ENCODE results near the gene SNX32. TPM values are rescaled to one million over a fixed set of nuclear protein-coding genes. Genes with fewer than 3 reads are reported as not detected.
A peak's percentile ranks its signal among the peaks of the same experiment; 100 is the strongest.

Gene SNX32
- total RNA-seq (2014; rRNA removed; shearing (Covaris generic)) = not detected in 2 replicates

DNA sequence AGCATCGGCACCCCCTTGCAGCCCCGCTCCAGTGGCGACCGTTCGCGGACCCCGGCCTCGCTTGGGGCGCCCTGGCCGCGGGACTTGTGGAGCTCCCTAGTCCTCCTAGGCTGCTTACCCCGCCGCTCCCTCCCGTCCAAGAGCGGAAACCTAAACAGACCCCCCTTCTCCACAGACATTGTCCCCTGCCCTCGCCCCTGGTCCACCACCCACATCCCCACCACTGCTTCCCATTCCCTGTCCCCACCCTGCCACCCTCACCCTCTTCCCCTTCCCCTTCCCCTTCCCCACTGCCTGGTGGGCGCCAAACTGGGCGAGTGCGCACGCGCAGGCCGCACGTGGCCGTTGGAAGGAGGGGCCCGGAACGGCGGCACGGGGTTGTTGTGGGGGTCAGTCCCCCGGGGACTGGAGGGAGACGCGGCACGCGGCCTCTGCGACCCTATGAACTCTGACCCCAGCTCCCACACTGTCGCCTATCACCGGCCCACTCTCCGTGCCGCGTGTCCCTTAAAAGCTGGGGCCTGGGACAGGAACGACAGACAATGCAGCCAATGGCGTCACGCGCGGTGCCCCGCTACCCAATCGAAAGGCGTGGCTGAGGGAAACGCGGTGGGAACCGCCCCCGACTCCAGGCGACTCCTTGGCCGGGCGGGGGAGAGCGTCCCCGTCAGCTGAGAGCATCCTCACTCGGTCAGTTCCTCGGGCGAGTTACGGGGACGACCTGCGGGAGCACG is at the start of gene SNX32:
TSS of gene SNX32 (plus strand) at position 667 of the 734 bp plus-strand sequence. CDS start 103 bp downstream, outside the sequence.
- DNase-seq (ENCODE audit: low spot score) = no peak

DNA sequence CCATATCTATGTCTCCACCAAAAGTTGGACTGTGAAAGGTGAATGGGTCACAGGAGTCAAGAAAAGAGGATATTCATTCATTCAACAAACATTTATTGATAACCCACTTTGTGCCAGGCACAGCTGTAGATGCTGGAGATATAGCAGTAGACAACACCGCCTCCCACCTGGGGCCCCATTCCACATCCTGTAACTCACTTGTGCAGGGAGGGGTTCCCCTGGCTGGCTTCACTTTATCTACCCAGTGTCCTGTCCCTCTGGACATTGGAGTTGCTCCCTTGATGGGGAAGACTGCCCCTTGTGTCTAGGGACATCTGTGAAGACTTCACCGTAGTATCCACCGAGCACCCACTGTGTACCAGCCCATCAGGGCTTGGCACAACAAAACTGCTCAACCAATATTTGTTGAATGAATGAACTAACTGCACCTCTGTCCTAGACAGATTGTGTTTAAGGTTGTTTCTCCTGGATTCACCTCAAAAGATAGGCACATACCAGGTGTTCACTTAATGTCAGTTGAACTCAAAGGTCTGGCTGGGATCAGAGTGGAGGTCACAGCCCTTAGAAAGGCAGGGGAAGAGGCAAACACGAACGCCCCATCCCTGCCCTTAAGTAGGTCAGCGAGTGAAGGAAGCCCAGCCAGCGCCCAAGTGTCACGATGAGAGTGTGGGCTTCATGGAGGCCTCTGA is 48.3 kb upstream of the SNX32 start:
- no peak for DNase-seq (ENCODE audit: low spot score)

DNA sequence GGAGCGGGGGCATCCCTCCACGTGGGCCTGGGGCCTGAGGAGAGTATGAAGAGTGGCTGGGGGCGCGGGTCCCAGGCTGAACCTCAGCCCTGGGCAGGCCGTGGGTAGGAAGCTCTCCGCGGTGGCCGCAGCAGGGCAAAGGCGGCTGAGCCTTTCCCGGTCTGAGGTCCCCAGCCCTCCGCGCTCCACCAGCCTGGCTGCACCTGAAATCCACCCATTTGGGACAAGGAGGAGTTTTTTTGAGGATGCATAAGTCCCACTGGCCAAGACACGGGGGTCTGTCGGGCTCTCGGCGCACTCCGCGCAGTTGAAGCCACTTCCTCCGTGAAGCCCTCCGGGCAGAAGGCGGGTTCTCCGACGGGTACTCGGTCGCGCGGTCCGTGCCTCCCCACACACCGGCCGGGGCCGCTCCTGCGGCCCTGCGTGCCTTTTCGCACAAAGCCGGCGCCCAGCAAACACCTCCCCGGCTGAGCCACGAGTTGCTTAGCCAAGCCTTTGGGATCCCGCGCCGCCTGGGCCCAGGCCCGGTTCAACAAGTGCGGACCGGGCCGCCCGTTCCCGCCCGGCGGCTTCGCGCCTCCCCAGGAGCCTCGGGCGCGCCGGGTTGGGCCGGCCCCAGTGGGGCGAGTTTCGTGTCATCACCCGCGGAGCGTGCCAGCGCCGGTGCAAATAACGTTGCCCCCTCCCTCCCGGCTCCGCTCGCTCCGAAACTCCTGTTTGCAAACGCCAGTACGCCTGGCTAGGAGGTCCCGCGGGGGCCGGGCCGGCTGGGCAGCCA is 47.6 kb upstream of the SNX32 start:
- no peak for DNase-seq (ENCODE audit: low spot score)

DNA sequence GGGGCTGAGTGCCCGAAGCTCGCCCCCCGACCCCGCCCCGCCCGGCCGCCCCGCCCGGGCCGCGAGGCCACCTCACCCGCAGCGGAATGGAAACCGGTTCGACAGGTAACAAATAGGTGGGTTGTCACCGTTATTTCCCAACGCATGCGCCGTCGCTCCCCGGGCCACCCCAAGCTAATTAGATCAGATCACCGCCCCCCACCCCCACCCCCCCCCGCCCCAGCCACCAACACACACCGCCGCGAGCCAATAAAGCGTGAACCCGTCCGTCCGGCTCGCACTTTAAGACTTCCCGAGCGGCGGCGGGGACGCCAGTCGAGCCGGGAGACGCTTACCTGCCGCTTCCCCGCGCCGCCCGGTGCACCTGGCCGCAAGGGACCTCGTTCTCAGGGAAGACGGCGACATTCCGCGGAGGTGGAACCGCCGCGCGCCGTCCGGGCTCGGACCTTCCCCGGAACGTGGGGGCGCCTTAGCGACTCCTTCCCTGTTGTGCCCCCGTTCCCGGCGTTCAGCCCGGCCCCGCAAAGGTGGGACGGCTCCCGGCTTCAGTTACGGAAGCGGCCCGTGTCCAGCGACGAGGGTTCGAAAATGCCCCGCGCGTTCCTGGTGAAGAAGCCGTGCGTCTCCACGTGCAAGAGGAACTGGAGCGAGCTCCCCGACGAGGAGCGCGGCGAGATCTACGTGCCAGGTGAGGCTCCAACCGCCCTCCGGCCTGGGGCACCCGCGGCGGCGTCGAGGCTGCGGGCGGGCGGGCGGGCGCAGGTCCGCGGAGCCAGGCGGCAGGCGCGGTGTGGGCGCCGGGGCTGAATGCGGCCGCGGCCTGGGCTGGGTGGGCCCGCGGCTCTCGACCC is 46.8 kb upstream of the SNX32 start, which contains the start of gene OVOL1:
TSS of gene OVOL1 (plus strand) at position 278 of the 851 bp plus-strand sequence. CDS start at position 589, 311 bp downstream.
- peak; percentile 95 for DNase-seq (ENCODE audit: low spot score)

DNA sequence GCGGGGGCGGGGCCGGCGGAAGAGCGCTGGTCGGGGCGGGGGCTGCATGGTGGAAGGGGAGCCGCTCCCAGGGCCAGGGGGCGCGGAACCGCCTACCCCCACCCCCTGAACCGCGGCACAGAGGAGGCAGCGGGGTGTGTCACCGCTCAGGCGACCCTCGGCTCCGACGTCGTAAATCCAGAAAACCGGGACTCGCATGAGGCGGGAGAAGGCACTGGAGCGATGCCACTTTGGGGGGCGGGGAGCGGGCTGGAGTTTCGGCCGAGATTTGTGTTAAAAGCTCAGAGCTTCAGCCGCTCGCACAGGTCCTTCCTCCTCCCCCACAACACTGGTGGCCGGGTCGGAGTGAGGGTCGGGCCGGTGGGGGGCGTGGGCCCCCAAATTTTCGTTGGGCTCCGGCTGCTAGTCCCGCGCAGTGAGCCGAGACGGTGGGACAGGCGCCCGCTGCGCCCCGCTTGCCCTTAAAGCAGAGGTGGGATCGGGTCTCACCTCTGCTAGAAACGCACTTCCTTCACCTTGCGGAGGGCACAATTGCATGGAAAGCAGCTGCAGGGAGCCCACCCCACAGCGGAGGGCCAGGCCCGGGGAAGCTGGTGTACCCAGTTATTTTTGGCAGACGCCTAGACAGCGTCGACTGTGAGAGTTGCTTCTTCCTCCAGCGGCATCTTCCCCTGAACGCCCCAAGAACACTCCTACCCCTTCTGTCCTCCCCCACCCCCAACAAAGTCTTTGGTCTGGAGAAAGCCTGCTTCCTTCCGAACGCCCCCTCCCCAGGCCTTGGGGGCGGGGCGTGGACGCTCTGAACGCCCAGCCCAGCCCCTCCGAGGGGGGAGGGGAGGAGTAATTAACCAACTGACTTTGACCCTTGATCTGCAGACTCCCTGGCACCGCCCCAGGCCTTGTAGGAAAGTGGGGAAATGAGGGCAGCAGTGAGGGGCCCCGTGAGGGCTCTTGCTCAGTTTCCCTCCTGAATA is 45.8 kb upstream of the SNX32 start:
- peak; percentile 46 for DNase-seq (ENCODE audit: low spot score)

DNA sequence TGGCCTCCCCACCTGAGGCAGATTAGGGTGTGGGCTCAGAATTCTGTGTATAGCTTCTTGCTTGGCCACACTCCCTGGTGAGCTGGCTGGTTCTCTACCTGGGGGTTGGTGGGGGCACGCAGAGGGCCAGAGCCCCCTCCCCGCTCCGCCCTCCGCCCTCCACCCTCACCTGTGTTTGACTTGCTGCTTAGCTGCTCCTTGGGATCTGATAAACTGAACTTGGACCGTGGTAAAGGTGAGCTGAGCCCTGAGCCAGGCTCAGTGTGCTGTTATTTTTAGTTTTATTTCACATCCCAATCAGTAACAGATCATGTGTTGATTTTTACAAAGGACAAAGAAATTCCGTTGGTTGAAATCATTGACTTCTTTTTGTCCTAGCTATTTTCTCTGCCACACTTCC is 44.9 kb upstream of the SNX32 start:
- DNase-seq (ENCODE audit: low spot score) = no peak

DNA sequence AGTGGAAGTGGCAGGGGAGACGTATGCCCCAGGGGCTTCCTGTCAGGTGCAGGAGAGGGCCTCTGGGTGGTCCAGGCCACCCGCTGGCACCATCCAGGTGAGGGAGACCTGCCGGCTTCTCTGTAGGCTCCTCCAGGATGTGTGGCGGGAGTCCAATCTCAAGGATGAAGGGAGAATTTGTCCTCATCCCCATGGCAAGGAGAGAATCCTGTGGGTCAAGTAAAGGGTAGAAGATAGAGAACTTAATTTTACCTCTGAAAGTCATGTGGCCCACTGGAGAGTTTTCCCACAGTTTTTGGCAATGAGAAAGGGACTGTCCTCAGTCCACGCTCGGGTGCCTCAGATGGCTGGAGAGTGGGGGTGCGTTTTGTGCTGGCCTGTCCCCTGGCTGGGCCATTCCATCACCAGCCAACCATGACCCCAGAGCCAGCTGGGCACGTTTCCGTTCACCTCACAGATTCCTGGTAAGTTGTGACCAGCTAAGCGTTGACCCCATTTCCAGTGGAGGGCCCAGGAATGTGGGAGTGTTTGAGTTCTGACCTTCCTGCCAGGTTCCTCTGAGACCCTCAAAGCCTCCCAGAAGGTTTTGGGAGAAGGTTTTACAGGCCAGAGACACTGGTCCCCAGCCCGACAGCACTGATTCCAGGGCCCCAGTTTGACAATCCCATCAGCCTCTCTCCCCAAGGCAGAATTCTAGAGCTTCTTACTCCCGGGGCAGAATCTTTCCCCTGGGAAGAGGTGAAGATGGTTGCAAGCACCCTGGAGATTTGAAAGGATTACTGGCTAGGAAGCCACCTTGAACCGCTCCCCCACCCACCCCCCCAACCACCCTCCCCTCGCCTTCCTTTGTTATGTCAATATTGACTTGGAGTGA is 44.3 kb upstream of the SNX32 start:
- no peak for DNase-seq (ENCODE audit: low spot score)

DNA sequence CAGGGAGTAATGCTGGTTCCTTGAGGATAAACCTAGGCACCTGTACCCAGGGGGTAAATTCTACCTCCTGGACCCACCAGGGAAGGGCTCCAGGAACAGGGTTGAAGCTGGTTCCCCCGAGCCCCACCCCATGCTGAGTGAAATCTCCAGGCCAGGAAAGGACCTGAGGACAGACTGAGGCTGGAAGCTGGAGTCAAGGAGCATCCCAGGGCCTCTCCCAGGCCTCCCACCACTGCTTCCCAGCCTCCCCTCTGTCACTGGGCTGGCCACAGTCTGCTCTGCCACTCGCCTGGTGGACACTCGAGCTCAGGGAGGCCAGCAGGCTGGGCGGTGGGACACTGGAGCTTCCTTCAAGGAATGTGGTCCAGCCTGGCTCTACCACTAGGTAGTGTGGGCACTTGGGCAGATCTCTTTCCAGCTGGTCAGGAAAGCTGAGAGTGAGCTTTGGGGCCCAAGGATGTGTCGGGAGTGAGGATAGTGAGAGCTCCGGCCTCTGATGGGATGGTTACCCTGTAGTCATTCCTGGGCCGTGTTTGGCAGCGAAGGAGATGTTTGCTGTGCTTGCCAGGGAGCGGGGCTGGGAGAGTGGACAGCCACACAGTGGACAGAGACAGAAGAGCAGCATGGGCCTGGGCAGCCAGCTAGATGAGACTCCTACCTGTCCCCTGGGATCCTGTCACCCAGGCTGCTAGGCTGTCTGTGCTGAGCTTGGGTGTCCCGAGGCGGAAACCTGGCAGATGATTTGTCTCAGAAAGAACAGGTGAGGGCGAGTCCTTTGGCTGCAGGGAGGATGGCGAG is 43.5 kb upstream of the SNX32 start:
- DNase-seq (ENCODE audit: low spot score) = peak; percentile 52

DNA sequence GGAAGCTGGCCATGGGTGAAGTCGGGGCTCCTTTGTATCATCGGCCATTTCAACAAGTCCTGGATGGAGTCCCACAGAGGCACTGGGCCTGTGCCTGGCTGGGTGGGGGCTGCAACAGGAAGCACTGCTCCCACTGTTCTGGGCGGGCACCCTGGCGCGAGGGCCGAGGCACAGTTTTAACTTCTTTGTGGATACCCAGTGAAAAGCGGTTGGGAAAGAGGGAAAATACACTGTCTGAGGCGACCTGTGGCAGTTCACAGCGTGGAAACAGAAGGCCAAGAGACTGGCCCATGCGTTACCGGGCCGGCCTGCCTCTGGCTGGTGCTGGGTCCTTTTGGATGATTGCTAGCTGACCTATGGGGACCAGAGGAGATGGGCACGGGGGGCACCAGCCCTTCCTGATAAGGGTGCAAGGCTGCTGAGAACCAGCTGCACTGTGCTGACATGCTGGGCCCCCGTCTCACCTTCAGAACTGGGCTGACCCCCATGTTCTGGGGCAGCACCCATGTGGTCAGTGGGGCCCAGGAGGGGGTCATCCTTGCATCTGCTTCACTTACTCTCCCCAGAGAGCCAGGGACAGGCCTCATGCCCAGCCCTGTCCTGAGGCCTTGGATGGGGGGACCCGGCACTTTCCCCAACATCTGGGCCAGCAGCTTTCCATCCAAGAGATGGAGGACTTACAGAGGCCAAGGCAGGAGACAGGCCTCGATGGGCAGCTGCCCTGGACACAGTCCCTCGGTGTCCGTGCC is 42.7 kb upstream of the SNX32 start:
- DNase-seq (ENCODE audit: low spot score) = no peak

DNA sequence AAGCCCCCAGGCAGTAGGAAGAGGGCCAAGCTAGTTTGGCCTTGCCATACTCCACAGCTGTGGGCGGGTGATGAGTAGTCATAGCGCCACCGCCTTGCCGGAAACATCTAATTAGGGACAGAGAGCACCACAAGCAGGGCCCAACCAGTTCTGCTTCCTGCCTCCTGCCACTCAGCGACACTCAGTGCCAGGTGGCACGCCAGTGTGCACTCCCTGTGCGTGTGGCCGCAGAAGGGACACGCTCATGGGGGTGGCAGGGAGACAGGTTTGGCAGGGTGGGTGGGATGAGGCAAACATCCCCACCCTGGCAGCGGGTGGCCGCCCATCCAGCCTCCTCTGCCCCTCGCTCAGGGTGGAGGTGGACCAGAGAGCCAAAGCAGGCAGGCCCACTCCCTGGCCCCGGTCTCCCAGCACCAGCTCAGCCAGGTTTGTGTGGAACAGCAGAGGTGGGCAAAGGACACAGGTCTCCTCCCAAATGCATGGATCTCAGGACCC is 42.0 kb upstream of the SNX32 start:
- peak; percentile 91 for DNase-seq (ENCODE audit: low spot score)

DNA sequence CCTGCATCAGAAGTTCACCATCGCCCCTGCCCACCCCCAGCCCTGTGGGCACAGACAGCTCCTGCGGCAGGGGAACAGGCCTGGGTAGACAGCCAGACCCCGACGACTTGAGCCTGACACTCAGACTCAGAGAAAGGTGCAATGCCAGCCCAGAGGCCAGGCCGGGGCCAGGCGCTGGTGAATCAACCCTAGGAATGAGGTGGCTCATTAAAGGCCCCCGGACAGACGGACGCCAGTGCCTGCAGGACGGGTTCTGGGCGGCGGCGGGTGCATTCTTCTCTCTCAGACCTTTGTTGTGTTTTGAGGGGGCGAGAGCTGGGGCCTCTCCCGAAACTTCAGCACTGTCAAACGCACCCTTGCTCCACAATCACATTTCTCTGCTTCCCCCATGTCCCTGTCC is 41.3 kb upstream of the SNX32 start:
- peak; percentile 71 for DNase-seq (ENCODE audit: low spot score)

DNA sequence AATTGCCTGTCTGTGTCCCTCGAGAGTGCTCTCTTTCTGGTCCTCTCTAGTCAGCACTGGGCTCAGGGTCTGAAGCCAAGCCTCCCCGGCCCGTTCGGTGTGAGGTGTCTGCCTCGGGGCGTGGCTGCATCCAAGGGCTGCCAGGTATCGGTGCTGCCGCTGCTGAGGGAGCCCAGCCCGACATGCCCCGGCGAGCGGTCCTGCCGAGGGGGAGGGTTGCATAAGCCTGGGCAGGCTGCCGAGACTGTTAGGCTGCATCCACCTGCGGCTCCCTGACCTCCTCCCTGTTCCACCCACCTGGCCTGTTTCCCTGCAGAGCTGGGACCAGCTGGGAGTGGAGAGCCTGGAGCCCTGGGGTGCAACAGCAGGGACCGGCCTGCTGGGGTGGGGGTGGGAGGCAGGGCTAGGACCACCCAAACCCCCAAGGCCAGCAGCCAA is 40.6 kb upstream of the SNX32 start:
- DNase-seq (ENCODE audit: low spot score) = peak; percentile 86

DNA sequence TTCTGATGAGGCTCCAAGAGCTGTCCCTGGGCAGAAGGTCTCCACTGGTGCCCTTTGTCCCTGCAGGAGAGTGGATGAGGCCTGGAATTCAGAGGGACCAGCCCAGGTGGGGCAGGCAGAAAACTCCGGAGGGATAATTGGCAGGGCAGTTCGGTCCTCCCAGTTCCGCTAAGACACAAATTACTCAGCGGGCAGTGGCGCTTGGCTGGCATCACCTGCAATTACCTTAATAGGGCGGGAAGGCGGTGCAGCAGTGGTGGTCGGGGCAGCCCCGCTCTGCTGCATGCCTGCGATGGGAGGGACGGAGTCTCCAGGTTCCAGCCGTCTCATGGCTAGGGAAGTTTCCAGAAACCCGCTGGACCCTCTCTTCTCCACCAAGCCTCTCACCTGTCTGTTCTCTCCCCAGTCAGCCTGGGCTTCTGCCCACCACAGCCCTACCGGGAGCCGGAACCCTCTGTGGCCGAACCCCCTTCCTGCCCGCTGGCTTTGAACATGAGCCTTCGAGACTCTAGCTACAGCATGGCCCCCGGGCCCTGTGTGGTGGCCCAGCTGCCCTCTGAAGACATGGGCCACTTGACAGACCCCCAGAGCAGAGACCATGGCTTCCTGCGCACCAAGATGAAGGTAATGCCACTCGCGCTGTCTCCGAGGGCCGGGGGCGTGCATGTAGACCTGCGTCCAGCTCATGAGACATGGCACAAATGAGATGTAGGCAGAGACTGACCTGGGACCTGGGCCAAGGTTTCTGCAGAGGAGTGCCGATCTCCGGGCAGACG is 40.0 kb upstream of the SNX32 start:
- DNase-seq (ENCODE audit: low spot score) = peak; percentile 44

DNA sequence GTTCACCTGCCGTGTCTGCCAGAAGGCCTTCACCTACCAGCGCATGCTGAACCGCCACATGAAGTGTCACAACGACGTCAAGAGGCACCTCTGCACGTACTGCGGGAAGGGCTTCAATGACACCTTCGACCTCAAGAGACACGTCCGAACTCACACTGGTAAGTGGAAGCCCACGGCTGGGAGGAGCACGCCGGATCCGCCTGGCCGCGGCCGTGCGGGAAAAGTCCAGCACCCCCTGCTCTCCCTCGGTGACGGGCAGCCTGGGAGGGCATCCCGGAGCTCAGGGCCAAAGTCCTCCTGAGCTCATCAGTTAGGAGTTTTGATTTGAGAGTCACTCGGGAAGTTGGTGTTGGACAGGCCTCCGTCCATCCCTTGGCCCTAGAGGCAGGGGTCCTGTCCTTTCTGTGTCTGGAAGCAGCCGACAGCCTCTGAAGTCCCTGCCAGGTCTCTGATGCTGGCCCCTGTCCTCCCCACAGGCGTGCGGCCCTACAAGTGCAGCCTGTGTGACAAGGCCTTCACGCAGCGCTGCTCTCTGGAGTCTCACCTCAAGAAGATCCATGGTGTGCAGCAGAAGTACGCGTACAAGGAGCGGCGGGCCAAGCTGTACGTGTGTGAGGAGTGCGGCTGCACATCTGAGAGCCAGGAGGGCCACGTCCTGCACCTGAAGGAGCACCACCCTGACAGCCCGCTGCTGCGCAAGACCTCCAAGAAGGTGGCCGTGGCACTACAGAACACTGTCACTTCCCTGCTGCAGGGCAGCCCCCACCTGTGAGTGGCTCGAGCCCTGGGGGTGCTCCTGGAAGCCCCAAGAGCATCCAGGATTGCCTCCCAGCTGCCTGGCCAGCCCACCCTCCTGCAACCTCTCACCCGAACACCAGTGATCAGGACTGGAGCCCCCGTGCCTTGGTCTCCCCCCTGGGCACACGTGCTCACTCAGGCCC is 38.9 kb upstream of the SNX32 start:
- DNase-seq (ENCODE audit: low spot score) = no peak
